Breast epithelium (tissue), 3 donors: Measurements from ENCODE around the gene ALDH3A1.

Experiments used
- CTCF ChIP-seq, 3 donors: fragments of 450-650 bp; IDR thresholded peaks; one replicate each; pipeline ENCODE4 v1.5.1; 2016 to 2017; ENCODE audit warnings: antibody characterized with exemption in 3 of 3, mild to moderate bottlenecking in 3 of 3, moderate library complexity in 3 of 3
- POLR2A ChIP-seq: fragments of 450-650 bp; IDR thresholded peaks from one replicate; pipeline ENCODE4 v1.6.1; 2016; ENCODE audit warnings: antibody characterized with exemption, mild to moderate bottlenecking, moderate library complexity
- POLR2AphosphoS5 ChIP-seq, 3 donors: sonication (generic); formaldehyde crosslinking; IDR thresholded peaks; one replicate each; pipeline ENCODE4 v1.6.1; 2017; ENCODE audit warnings: antibody characterized with exemption in 3 of 3

- TF ChIP-seq CTCF (IDR thresholded peaks at IDR 0.05) (no peak), POLR2AphosphoS5 (IDR thresholded peaks at IDR 0.05) (no peak), POLR2A (no peak)
Observed at GRCh38 chr17:19750020-19750572, 2.0 kb upstream of the ALDH3A1 start.
